ENCODE data around the gene DGKG.

Gene DGKG

DNA sequence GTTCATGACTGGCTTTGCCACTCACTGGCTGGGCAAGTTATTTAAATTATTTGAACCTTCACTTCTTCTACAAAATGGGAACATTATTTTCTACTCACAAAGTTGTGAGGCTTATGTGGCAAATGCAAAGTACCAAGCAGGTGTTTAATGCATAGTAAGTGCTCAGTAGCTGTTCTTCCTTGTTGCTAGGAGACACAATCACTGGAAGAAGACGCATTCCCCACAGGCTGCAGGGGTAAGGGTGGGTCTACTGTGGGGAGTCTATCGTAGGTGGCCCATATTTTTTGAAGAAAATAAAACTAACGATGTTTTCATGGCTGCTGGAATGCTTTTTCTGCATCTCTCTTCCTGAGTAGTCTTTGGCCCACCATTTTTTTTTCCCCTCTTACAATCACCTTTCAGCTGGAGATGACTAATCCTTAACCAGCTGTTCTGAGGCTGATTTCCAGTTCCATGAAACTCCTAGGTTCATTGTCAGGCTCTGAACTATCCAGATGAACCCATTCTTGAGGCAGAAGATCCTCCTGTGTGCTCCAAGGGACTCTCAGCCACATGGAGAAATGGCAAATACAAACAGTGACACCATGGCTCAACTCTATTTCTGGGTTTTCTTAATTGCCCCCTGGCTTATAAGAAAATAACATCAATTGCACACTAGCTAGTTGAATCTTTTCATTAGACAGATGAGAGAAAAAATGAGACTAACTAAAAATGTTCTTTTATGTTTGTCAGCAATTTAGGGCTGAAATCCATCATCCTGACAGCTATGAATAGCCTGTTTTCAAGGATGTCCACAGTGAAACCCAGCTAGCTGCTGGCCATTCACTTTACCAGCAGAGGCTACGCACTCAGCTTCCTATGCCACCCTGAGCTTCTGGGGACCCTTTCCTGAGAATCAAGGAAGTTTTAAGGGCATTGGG is 144.9 kb downstream of the DGKG start:
- Histone ChIP-seq H4K5ac (ENCODE audit: low read length) (no peak overlapping the region), H3K79me2 (ENCODE audit: control insufficient read depth, insufficient read depth, low read length) (no peaks in the 10 kb centered on the region), H4K8ac (ENCODE audit: low read depth, low read length) (no peak overlapping the region), H2BK5ac (ENCODE audit: low read length) (no peak overlapping the region), H3K4me3 (ENCODE audit: low read length) (no peak overlapping the region), H3K36me3 (ENCODE audit: control insufficient read depth, insufficient read depth, low read length) (no peaks in the 10 kb centered on the region), H3K27me3 (ENCODE audit: insufficient read depth, low read length, poor library complexity) (no peaks in the 10 kb centered on the region), H3K18ac (ENCODE audit: low read length) (no peak overlapping the region), H2BK15ac (replicated peaks; ENCODE audit: low read depth) (no peak overlapping the region), H3K27ac (ENCODE audit: low read depth, low read length) (no peak overlapping the region), H3K4me2 (ENCODE audit: low read length) (no peak overlapping the region), H3K79me1 (ENCODE audit: low read length) (no peaks in the 10 kb centered on the region), H3K23ac (ENCODE audit: low read length) (no peak overlapping the region), H3K4ac (ENCODE audit: low read depth, low read length) (no peak overlapping the region), H2AK5ac (ENCODE audit: low read length) (no peak overlapping the region), H3K4me1 (ENCODE audit: control insufficient read depth, low read depth, low read length) (no peaks in the 10 kb centered on the region), H3K56ac (ENCODE audit: low read length) (no peak overlapping the region), H3K9ac (ENCODE audit: low read length) (no peak overlapping the region), H2BK120ac (ENCODE audit: low read depth, low read length) (no peak overlapping the region)
- DNase-seq: no peak
- WGBS (ENCODE audit: extremely low coverage, insufficient coverage, low lambda C conversion rate): no CpG with 5 or more reads among the region's 4 CpGs

DNA sequence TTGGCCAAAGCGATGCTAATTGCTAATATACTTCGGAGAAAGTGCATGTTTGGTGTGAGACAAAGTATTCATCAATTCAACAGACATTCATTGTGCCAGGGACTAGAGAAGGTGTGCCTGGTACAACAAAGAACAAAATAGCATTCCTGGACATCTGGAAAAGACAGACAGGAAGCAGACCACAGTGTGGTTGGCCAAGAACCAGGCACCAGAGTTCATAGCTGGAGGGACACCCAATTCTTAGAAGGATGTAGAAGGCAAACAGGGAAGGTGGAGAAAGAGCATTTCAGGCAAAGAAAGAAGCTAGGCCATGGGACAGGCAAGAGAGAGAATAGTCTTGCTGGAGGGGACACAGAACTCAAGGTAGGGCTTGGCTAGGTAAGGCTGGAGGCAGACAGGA is 147.4 kb downstream of the DGKG start:
- no peaks in the 10 kb centered on the region for H3K36me3 ChIP-seq (ENCODE audit: control insufficient read depth, insufficient read depth, low read length)
- H3K23ac ChIP-seq (ENCODE audit: low read length): no peak overlapping the region
- no peak overlapping the region for H3K27ac ChIP-seq (ENCODE audit: low read depth, low read length)
- no peak overlapping the region for H2BK5ac ChIP-seq (ENCODE audit: low read length)
- H4K5ac ChIP-seq (ENCODE audit: low read length): no peak overlapping the region
- no peaks in the 10 kb centered on the region for H3K79me2 ChIP-seq (ENCODE audit: control insufficient read depth, insufficient read depth, low read length)
- no peak overlapping the region for H2BK120ac ChIP-seq (ENCODE audit: low read depth, low read length)
- H3K4me1 ChIP-seq (ENCODE audit: control insufficient read depth, low read depth, low read length): peaks cover 4% of the 10 kb centered on the region
- no CpG with 5 or more reads among the region's 2 CpGs for WGBS (ENCODE audit: extremely low coverage, insufficient coverage, low lambda C conversion rate)
- no peaks in the 10 kb centered on the region for H3K27me3 ChIP-seq (ENCODE audit: insufficient read depth, low read length, poor library complexity)
- H3K9ac ChIP-seq (ENCODE audit: low read length): no peak overlapping the region
- H3K56ac ChIP-seq (ENCODE audit: low read length): no peak overlapping the region
- H3K4me3 ChIP-seq (ENCODE audit: low read length): no peak overlapping the region
- no peaks in the 10 kb centered on the region for H3K79me1 ChIP-seq (ENCODE audit: low read length)
- no peak overlapping the region for H3K18ac ChIP-seq (ENCODE audit: low read length)
- H3K4me2 ChIP-seq (ENCODE audit: low read length): no peak overlapping the region
- no peak overlapping the region for H2BK15ac ChIP-seq (replicated peaks; ENCODE audit: low read depth)
- no peak overlapping the region for H3K4ac ChIP-seq (ENCODE audit: low read depth, low read length)
- DNase-seq: no peak
- H2AK5ac ChIP-seq (ENCODE audit: low read length): no peak overlapping the region
- no peak overlapping the region for H4K8ac ChIP-seq (ENCODE audit: low read depth, low read length)

DNA sequence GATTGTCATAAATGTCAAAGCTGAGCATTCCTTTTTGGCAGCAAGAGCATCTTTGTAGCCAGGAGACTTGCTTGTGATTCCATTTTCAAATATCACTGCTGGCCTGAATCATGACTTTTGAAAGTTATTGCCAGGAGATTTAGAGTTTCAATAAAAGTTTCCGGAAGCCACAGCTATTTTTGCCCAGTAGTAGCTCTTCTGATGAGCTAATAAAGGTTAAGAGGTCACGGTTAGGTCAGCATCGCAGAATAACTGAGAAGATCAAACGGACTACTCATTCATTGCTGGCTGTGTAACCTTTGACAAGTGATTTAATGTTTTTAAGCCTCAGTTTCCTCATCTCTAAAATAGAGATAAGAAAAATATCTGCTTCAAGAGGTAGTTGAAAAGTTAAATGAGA is 148.1 kb downstream of the DGKG start:
- DNase-seq: no peak
- H3K27me3 ChIP-seq (ENCODE audit: insufficient read depth, low read length, poor library complexity): no peaks in the 10 kb centered on the region
- H3K4ac ChIP-seq (ENCODE audit: low read depth, low read length): no peak overlapping the region
- no peak overlapping the region for H3K4me2 ChIP-seq (ENCODE audit: low read length)
- H3K79me2 ChIP-seq (ENCODE audit: control insufficient read depth, insufficient read depth, low read length): no peaks in the 10 kb centered on the region
- no peak overlapping the region for H3K9ac ChIP-seq (ENCODE audit: low read length)
- no peak overlapping the region for H4K8ac ChIP-seq (ENCODE audit: low read depth, low read length)
- no peaks in the 10 kb centered on the region for H3K36me3 ChIP-seq (ENCODE audit: control insufficient read depth, insufficient read depth, low read length)
- no peak overlapping the region for H2BK5ac ChIP-seq (ENCODE audit: low read length)
- no peak overlapping the region for H2AK5ac ChIP-seq (ENCODE audit: low read length)
- no peak overlapping the region for H3K4me3 ChIP-seq (ENCODE audit: low read length)
- H3K79me1 ChIP-seq (ENCODE audit: low read length): no peaks in the 10 kb centered on the region
- H3K4me1 ChIP-seq (ENCODE audit: control insufficient read depth, low read depth, low read length): peaks cover 7% of the 10 kb centered on the region
- no CpG with 5 or more reads among the region's 4 CpGs for WGBS (ENCODE audit: extremely low coverage, insufficient coverage, low lambda C conversion rate)
- H3K18ac ChIP-seq (ENCODE audit: low read length): no peak overlapping the region
- H2BK120ac ChIP-seq (ENCODE audit: low read depth, low read length): no peak overlapping the region
- H4K5ac ChIP-seq (ENCODE audit: low read length): no peak overlapping the region
- H2BK15ac ChIP-seq (replicated peaks; ENCODE audit: low read depth): no peak overlapping the region
- H3K56ac ChIP-seq (ENCODE audit: low read length): no peak overlapping the region
- H3K27ac ChIP-seq (ENCODE audit: low read depth, low read length): no peak overlapping the region
- no peak overlapping the region for H3K23ac ChIP-seq (ENCODE audit: low read length)

DNA sequence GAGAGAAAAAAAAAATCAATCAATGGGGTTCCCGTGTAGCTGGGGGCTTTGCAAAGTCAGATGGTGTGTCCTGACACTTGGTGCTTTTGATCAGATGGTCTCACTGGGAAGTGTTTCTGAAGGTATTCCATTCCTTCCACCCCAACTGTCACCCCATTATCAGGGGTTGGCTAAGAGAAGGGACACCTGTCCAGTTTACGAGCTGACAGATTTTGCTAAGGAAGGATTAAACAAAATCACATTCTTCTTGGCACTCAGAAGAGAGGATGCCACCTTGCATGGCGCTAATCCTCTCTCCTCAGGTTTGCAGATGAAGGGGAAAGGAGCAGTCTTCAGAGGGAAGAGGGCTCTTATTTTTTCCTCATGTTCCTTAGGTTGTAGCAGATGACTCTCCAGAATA is 149.4 kb downstream of the DGKG start:
- Histone ChIP-seq H2BK15ac (replicated peaks; ENCODE audit: low read depth) (no peak overlapping the region), H2AK5ac (ENCODE audit: low read length) (no peak overlapping the region), H3K79me1 (ENCODE audit: low read length) (no peaks in the 10 kb centered on the region), H3K27me3 (ENCODE audit: insufficient read depth, low read length, poor library complexity) (no peaks in the 10 kb centered on the region), H3K79me2 (ENCODE audit: control insufficient read depth, insufficient read depth, low read length) (no peaks in the 10 kb centered on the region), H4K5ac (ENCODE audit: low read length) (no peak overlapping the region), H3K4me3 (ENCODE audit: low read length) (no peak overlapping the region), H3K56ac (ENCODE audit: low read length) (no peak overlapping the region), H3K4me2 (ENCODE audit: low read length) (no peak overlapping the region), H2BK5ac (ENCODE audit: low read length) (no peak overlapping the region), H3K4ac (ENCODE audit: low read depth, low read length) (no peak overlapping the region), H3K36me3 (ENCODE audit: control insufficient read depth, insufficient read depth, low read length) (no peaks in the 10 kb centered on the region), H2BK120ac (ENCODE audit: low read depth, low read length) (no peak overlapping the region), H3K23ac (ENCODE audit: low read length) (no peak overlapping the region), H3K18ac (ENCODE audit: low read length) (no peak overlapping the region), H3K4me1 (ENCODE audit: control insufficient read depth, low read depth, low read length) (peaks cover 7% of the 10 kb centered on the region), H4K8ac (ENCODE audit: low read depth, low read length) (no peak overlapping the region), H3K27ac (ENCODE audit: low read depth, low read length) (no peak overlapping the region), H3K9ac (ENCODE audit: low read length) (no peak overlapping the region)
- WGBS (ENCODE audit: extremely low coverage, insufficient coverage, low lambda C conversion rate): no CpG with 5 or more reads among the region's 3 CpGs
- no peak for DNase-seq

DNA sequence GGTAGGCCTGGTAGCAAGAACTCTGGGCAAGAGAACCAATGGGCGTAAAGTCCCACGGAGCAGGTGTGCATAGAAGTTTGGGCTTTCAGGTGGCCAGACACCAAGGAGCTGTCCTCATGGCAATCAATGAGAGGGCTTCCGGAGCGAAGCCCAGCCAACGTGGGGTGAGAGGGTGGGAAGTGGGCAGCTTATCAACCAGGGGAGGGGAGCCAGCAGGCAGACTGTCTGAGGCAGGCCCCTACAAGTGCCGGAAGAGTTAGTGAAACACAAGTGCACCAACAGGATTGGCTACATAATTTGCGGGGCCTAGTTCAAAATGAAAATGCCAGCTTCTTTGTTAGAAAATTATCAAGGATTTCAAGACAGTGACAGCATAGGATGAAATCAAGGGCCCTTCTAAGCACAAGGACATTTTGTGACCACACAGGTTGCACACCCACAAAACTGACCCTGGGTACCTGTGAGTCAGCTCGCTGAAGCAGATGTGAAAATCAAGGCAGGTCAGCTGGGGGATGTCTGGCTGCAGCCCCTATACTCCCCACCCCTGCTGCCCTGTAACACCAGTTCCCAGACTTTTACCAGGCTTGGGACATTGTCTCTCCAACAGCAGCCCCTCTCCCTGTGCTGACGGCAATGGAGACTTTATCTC is 151.1 kb downstream of the DGKG start:
- no peak overlapping the region for H3K56ac ChIP-seq (ENCODE audit: low read length)
- no peak overlapping the region for H3K9ac ChIP-seq (ENCODE audit: low read length)
- H3K27me3 ChIP-seq (ENCODE audit: insufficient read depth, low read length, poor library complexity): no peaks in the 10 kb centered on the region
- H4K8ac ChIP-seq (ENCODE audit: low read depth, low read length): no peak overlapping the region
- H4K5ac ChIP-seq (ENCODE audit: low read length): no peak overlapping the region
- H3K4ac ChIP-seq (ENCODE audit: low read depth, low read length): no peak overlapping the region
- no peak overlapping the region for H3K4me2 ChIP-seq (ENCODE audit: low read length)
- no peak overlapping the region for H3K4me3 ChIP-seq (ENCODE audit: low read length)
- no peaks in the 10 kb centered on the region for H3K79me2 ChIP-seq (ENCODE audit: control insufficient read depth, insufficient read depth, low read length)
- H3K79me1 ChIP-seq (ENCODE audit: low read length): no peaks in the 10 kb centered on the region
- no peak overlapping the region for H3K23ac ChIP-seq (ENCODE audit: low read length)
- H3K18ac ChIP-seq (ENCODE audit: low read length): no peak overlapping the region
- no peaks in the 10 kb centered on the region for H3K36me3 ChIP-seq (ENCODE audit: control insufficient read depth, insufficient read depth, low read length)
- peaks cover 7% of the 10 kb centered on the region for H3K4me1 ChIP-seq (ENCODE audit: control insufficient read depth, low read depth, low read length)
- H2AK5ac ChIP-seq (ENCODE audit: low read length): no peak overlapping the region
- WGBS (ENCODE audit: extremely low coverage, insufficient coverage, low lambda C conversion rate): no CpG with 5 or more reads among the region's 9 CpGs
- H2BK5ac ChIP-seq (ENCODE audit: low read length): no peak overlapping the region
- no peak overlapping the region for H3K27ac ChIP-seq (ENCODE audit: low read depth, low read length)
- no peak overlapping the region for H2BK120ac ChIP-seq (ENCODE audit: low read depth, low read length)
- no peak overlapping the region for H2BK15ac ChIP-seq (replicated peaks; ENCODE audit: low read depth)
- no peak for DNase-seq
